ENCODE data around the gene ATG16L2.

The ATG16L2 gene

GRCh38 chr11:72767203-72768062 lies 46.8 kb upstream of the ATG16L2 start:
- Histone ChIP-seq H3K27me3 (ENCODE audit: low read length) (no peaks in the 10 kb centered on the region), H2AFZ (ENCODE audit: low read depth, low read length, severe bottlenecking) (no peak overlapping the region), H3K9ac (ENCODE audit: low read length) (no peak overlapping the region), H3K9me2 (replicated peaks; ENCODE audit: insufficient read depth, low read length) (no peaks in the 10 kb centered on the region), H3K36me3 (ENCODE audit: low read length) (no peaks in the 10 kb centered on the region), H3K4me2 (ENCODE audit: low read depth, low read length, poor library complexity, severe bottlenecking) (no peak overlapping the region), H3K9me3 (ENCODE audit: insufficient read depth, low read length) (no peaks in the 10 kb centered on the region), H3K27ac (ENCODE audit: low read depth, low read length) (no peak overlapping the region), H4K20me1 (ENCODE audit: low read depth, low read length) (no peaks in the 10 kb centered on the region), H3K4me3 (ENCODE audit: insufficient read depth, low read length, poor library complexity, severe bottlenecking) (no peak overlapping the region), H3K79me2 (ENCODE audit: insufficient read depth, low read length) (no peaks in the 10 kb centered on the region), H3F3A (ENCODE audit: insufficient read depth) (no peaks in the 10 kb centered on the region)
- TF ChIP-seq CTCF (IDR thresholded peaks at IDR 0.05; ENCODE audit: insufficient read depth, low read length, poor library complexity, severe bottlenecking) (no peak), EZH2phosphoT487 (conservative IDR thresholded peaks at IDR 0.05; ENCODE audit: low read length) (no peak)

DNA sequence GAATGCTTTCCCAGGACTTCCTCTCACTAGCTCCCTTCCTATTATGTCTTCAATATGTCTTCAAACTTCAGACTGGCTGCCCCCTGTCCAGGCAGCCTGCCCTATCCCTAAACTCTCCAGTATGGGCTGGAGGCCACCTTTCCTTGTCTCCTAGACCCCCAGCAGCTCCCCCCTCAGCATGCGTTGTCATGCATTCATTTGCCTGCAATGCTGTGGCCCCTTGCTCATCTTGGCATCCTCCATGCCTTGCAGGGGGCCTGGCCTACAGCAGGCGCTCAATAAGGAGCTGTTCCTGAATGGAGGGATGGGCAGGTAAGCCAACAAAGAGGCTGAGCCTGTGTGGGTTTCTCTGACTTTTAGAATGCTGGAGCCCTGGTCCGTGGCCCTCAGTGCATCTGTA lies 45.6 kb upstream of the ATG16L2 start:
- H3K79me2 ChIP-seq (ENCODE audit: insufficient read depth, low read length) = no peaks in the 10 kb centered on the region
- H3K4me3 ChIP-seq (ENCODE audit: insufficient read depth, low read length, poor library complexity, severe bottlenecking) = no peak overlapping the region
- no peak overlapping the region for H3K27ac ChIP-seq (ENCODE audit: low read depth, low read length)
- no peak overlapping the region for H3K9ac ChIP-seq (ENCODE audit: low read length)
- no peak overlapping the region for H2AFZ ChIP-seq (ENCODE audit: low read depth, low read length, severe bottlenecking)
- H3K9me2 ChIP-seq (replicated peaks; ENCODE audit: insufficient read depth, low read length) = no peaks in the 10 kb centered on the region
- H3K36me3 ChIP-seq (ENCODE audit: low read length) = no peaks in the 10 kb centered on the region
- no peaks in the 10 kb centered on the region for H3K9me3 ChIP-seq (ENCODE audit: insufficient read depth, low read length)
- no peaks in the 10 kb centered on the region for H4K20me1 ChIP-seq (ENCODE audit: low read depth, low read length)
- no peaks in the 10 kb centered on the region for H3F3A ChIP-seq (ENCODE audit: insufficient read depth)
- TF ChIP-seq EZH2phosphoT487 (conservative IDR thresholded peaks at IDR 0.05; ENCODE audit: low read length) (no peak), CTCF (IDR thresholded peaks at IDR 0.05; ENCODE audit: insufficient read depth, low read length, poor library complexity, severe bottlenecking) (no peak)
- H3K4me2 ChIP-seq (ENCODE audit: low read depth, low read length, poor library complexity, severe bottlenecking) = no peak overlapping the region
- H3K27me3 ChIP-seq (ENCODE audit: low read length) = no peaks in the 10 kb centered on the region

- no peaks in the 10 kb centered on the region for H3F3A ChIP-seq (ENCODE audit: insufficient read depth)
- H3K79me2 ChIP-seq (ENCODE audit: insufficient read depth, low read length) = no peaks in the 10 kb centered on the region
- TF ChIP-seq EZH2phosphoT487 (conservative IDR thresholded peaks at IDR 0.05; ENCODE audit: low read length) = no peak
- no peak for TF ChIP-seq CTCF (IDR thresholded peaks at IDR 0.05; ENCODE audit: insufficient read depth, low read length, poor library complexity, severe bottlenecking)
- H3K9me3 ChIP-seq (ENCODE audit: insufficient read depth, low read length) = no peaks in the 10 kb centered on the region
- H3K27ac ChIP-seq (ENCODE audit: low read depth, low read length) = no peak overlapping the region
- no peaks in the 10 kb centered on the region for H3K36me3 ChIP-seq (ENCODE audit: low read length)
- H3K4me2 ChIP-seq (ENCODE audit: low read depth, low read length, poor library complexity, severe bottlenecking) = no peak overlapping the region
- H3K9ac ChIP-seq (ENCODE audit: low read length) = no peak overlapping the region
- no peaks in the 10 kb centered on the region for H4K20me1 ChIP-seq (ENCODE audit: low read depth, low read length)
- no peak overlapping the region for H3K4me3 ChIP-seq (ENCODE audit: insufficient read depth, low read length, poor library complexity, severe bottlenecking)
- no peaks in the 10 kb centered on the region for H3K27me3 ChIP-seq (ENCODE audit: low read length)
- H3K9me2 ChIP-seq (replicated peaks; ENCODE audit: insufficient read depth, low read length) = no peaks in the 10 kb centered on the region
- H2AFZ ChIP-seq (ENCODE audit: low read depth, low read length, severe bottlenecking) = no peak overlapping the region
Observed at GRCh38 chr11:72769680-72770079, 44.5 kb upstream of the ATG16L2 start.
